SK-N-SH treated with all-trans-retinoic acid at 6 μM for 48 hours (cell line): ENCODE data around the gene TGFBR3.

Experiments used
- ARNTL ChIP-seq: fragments of 450-650 bp; formaldehyde crosslinking; IDR thresholded peaks from 2 replicates; pipeline ENCODE4 v1.5.0; 2020; ENCODE audit warnings: low read depth, mild to moderate bottlenecking, moderate library complexity, borderline replicate concordance
- ISL1 ChIP-seq: fragments of 250-450 bp; sonication (Bioruptor Pico); IDR thresholded peaks from 2 replicates; pipeline ENCODE4 v2.1.2; 2022; ENCODE audit warnings: mild to moderate bottlenecking, moderate library complexity
- RARB ChIP-seq: fragments of 250-450 bp; sonication (Bioruptor Pico); IDR thresholded peaks from 2 replicates; pipeline ENCODE4 v1.8.0; 2021; ENCODE audit warnings: mild to moderate bottlenecking, moderate library complexity
- ZFP30 ChIP-seq: fragments of 450-650 bp; formaldehyde crosslinking; IDR thresholded peaks from 2 replicates; pipeline ENCODE4 v1.5.0; 2022; ENCODE audit warnings: mild to moderate bottlenecking, moderate library complexity
- TF ChIP-seq, protein P1 (sequence below): fragments of 250-450 bp; sonication (Bioruptor Pico); IDR thresholded peaks from 2 replicates; pipeline ENCODE4 v1.8.0; 2020; ENCODE audit warnings: mild to moderate bottlenecking, moderate library complexity, borderline replicate concordance
- TF ChIP-seq, protein P2 (sequence below): fragments of 250-450 bp; sonication (Bioruptor Pico); IDR thresholded peaks from 2 replicates; pipeline ENCODE4 v1.8.0; 2021; ENCODE audit warnings: low read depth, mild to moderate bottlenecking, moderate library complexity, borderline replicate concordance

GRCh38 chr1:91717839-91718238 is 168.1 kb downstream of the TGFBR3 start:
- TF ChIP-seq RARB (CRISPR knock-in tag) (no peak), ARNTL (CRISPR knock-in tag) (no peak), ZFP30 (no peak), ISL1 (CRISPR knock-in tag) (no peak)
- TF ChIP-seq, protein P1, sequence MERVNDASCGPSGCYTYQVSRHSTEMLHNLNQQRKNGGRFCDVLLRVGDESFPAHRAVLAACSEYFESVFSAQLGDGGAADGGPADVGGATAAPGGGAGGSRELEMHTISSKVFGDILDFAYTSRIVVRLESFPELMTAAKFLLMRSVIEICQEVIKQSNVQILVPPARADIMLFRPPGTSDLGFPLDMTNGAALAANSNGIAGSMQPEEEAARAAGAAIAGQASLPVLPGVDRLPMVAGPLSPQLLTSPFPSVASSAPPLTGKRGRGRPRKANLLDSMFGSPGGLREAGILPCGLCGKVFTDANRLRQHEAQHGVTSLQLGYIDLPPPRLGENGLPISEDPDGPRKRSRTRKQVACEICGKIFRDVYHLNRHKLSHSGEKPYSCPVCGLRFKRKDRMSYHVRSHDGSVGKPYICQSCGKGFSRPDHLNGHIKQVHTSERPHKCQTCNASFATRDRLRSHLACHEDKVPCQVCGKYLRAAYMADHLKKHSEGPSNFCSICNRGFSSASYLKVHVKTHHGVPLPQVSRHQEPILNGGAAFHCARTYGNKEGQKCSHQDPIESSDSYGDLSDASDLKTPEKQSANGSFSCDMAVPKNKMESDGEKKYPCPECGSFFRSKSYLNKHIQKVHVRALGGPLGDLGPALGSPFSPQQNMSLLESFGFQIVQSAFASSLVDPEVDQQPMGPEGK (CRISPR knock-in tag) = no peak
- TF ChIP-seq, protein P2, sequence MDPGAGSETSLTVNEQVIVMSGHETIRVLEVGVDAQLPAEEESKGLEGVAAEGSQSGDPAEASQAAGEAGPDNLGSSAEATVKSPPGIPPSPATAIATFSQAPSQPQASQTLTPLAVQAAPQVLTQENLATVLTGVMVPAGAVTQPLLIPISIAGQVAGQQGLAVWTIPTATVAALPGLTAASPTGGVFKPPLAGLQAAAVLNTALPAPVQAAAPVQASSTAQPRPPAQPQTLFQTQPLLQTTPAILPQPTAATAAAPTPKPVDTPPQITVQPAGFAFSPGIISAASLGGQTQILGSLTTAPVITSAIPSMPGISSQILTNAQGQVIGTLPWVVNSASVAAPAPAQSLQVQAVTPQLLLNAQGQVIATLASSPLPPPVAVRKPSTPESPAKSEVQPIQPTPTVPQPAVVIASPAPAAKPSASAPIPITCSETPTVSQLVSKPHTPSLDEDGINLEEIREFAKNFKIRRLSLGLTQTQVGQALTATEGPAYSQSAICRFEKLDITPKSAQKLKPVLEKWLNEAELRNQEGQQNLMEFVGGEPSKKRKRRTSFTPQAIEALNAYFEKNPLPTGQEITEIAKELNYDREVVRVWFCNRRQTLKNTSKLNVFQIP (CRISPR knock-in tag) = no peak
